ENCODE results near the gene KIF21B.

The KIF21B gene

DNA sequence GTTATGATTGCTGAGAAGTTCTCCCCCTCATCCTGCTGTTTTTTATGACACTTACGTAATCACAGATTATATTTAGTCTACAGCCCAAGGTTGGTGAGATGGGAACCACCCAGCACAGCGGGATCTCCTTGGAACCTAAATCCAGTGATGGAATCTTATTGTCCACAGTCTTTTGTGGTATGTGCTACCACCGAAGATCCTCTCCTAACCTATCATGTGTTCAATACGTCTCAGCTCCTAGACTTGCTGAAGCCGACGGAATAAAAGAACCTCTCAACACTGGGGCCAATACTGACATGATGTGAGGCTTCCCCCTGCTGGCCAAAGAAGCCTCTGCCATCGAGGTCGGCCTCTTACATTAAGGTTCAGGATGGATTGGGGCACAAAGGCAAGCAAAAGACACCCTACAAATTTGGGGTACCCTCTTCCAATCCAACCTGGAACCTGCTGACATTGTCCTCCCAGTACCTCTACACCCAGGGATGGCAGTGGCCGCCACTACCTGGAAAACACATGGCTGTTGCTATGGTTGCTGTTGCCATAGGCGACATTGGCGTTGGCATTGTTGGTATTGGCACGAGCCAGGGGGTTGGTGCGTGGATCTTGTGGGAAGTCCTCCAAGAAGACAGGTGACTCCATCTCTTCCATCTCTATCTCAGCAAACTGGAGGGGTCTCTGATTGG lies 19.4 kb upstream of the KIF21B start:
- DNase-seq: peak in 11 of 14 donors; percentile 7 to 63 (median 32)

DNA sequence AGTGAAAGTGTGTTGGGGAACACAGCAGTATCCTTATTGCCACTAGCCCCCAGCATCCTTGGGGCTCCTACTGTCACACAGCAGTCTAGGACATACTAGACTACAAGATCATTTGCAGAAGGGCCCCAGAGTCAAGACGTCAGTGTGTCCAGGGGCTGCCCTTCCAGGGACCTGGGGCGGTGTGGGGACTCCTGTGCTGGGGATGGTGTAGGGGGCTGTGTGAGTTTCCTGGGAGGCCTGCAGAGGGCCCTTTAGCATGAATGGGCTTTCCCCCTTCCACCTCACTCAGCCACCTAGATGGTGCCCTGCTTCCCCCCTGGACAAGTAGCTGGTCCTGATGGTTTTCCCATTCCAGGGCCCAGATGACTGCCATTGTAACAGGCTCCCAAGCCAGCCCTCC lies 17.5 kb upstream of the KIF21B start:
- no peak for DNase-seq

DNA sequence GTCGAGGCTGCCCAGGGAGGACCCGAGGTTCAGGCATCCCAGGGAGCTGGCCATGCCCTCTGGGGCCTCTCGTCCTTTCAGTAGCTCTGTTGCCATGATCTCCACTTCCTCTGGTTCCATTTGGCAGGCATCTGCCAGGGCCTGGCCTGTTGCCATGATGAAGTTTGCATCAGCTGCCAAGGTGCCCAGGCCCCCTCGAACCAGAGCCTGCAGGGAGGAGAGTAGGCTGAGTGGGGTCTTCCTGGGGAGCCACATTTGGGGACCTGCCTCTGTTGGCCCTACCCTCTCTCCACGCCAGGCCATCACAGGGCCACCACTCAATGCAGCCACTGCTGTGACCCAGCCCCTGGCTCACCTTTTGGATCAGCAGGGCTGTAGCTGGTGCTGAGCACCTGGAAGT lies 16.4 kb upstream of the KIF21B start:
- DNase-seq: no peak

DNA sequence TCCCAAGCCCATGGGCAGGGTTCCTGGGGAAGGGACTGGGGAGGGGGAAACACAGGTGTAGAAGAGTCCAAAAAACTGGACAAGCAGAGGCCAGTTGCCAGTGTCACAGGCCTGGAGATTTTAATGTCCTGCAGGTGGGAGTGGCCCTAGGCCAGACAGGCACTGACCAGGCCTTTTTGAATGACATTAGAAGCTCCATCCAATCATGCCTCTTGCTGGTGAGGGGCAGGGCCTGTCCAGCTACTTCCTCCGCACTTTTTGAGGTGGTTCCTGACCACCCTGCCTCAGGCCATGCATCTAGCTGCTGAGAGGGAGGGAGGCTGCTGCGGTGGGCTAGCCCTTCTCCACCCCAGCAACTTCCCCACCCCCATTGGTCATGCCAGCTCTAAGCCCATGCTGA lies 15.9 kb upstream of the KIF21B start:
- no peak for DNase-seq

DNA sequence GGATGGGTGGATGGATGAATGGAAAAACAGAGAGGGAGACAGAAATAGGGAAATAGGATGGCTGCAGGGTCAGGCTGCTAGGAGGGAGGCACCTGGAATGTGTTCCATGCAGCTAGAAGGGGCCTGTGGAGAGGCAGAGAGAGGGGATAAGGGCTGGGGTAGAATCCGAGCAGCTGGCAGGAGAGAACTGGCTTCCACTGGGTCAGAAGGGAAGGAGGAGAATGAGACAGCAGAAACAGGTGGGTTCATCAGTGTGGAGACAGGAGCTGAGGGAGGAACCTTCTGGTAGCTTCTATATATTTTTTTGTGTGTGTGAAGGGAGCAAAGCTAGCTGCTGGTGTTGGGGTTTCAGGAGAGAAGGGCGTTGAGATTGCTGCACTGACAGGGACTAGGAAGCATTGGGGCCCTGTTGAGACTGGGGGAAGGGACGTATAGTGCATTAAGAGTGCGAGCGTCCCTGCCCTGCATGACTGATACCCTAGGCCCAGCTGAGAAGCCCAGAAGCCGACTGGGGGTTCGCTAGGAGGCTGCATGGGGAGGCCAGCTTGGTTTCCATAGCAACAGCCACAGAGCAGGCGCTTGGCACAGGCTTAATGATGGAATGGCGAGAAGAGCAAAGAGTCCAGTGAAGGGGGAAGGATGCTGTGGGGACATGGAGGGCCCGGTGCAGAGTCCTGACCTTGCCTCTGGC lies 14.8 kb upstream of the KIF21B start:
- no peak for DNase-seq

DNA sequence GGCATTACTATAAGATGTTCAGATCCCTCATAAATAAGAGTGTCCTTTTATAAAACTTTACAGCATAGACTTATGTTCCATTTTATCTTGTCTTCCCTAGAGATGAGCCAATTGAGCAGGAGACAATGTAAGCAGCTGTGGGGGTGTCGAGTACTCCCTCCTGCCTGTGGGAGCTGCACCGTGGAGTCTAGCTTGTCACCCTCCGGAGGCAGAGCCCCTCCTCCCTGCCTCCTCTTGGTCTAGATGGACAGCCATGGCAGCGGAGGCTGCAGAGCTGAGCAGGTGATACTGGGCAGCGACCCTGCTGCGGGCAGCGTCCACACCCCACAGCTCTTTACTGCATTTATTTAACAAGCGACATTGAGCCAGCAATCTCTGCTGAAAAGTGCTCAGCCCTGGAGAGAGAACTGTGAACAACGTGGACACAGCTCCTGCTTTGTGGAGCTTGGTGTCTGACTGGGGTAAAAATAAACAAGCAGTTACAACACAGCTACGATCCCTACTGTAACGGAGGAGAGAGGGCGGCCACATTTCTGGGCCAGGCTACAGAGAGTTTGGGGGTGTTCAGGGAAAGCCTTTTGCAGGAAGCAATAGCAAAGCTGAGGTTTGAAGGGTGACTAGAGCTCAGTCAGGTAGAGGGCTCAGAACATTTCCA lies 12.8 kb upstream of the KIF21B start:
- no peak for DNase-seq

DNA sequence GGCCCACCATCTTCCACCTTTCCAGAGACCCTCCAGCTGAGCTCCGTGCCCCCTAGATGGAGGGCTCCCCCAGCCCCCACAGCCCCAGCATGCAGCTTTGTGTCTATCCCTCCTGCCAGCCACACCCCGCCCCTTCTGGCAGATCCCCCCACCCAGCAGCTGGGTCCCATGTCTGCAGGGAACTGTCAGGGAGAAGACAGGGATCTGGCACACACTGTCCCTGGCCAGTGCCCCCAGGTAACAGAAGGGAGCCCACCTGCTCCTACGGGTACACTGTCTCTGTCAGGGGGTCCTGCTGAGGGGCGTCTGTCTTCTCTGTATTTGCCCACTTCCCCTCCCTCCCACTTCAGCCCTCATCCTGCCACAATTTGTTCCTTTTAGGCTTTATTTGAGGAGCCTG lies 11.2 kb upstream of the KIF21B start:
- no peak for DNase-seq

DNA sequence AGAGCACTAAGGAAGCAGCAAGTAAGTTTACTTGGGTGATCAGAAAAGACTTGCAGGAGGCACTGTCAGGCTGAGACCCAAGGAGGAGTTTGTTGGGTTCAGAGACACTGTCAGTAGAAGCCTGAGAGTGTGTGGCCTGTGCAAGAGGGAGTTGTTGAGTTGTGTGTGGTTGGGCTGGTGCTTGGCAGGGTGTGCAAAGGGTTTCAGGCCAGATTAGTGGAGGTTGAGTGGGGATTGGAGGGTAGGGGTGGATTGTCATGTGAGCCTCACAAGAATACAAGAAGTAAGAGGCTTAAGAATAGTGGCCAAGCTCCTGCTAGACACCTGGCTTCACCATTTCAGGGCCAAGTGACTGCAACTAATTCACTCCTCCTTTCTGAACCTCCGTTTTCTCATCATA lies 8.9 kb upstream of the KIF21B start:
- DNase-seq: no peak

DNA sequence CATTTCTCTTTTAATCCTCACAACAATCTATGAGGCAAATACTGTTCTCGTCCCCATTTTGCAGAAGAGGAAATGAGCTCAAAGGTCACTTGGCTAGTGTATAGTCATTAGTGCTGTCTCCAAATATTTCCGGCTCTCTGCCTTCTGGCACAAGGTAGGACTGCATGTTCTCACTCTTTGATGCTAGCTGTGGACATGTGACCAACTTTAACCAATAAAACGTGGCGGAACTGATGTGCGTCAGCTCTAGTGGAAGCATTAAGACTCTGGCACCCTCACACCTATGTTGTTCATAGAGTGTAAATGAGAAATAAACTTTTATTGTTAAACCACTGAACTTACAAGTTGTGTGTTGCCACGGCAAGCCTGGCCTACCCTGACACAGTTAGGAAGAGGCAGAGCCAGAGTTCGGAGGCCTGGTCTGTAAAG lies 5.0 kb upstream of the KIF21B start:
- peak in 3 of 14 donors; percentile 26 to 55 (median 32) for DNase-seq

DNA sequence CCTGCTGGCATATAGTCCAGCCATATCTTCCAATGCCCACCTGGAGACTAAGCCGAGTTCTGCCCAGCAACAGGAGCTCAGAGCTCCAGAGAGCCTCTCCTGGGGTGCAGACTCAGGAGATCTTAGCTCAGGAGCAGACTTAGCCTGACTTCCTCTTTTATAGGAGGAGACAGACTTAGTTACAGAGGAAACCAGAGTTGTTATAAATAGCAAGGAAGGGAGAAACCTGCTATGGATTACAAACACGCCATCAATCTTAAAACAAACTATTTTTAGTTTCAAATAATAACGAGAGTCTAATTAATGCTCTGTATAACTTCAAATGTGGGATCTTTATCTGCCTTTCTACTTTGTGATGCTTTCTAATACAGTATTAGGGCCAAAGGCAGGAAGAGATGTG lies 3.3 kb upstream of the KIF21B start:
- no peak for DNase-seq

DNA sequence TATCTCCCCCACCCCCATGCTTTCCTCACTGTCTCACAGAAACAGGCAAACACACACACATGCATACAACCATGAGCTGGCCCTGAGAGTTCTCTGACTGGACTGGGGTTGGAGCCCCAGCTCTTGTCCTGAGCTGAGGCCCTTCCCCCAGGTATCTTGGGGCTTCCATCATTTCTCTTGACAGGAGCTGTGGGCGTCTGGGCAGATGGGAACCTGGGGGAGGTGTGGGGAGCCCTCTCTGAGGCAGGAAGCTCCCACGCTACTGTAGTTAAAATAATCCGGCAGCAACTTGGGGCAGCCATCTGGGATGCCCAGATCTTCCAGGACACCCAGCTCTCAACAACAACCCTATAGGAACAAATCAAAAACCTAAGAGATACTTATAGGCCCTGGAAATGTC lies 2.7 kb upstream of the KIF21B start:
- no peak for DNase-seq

DNA sequence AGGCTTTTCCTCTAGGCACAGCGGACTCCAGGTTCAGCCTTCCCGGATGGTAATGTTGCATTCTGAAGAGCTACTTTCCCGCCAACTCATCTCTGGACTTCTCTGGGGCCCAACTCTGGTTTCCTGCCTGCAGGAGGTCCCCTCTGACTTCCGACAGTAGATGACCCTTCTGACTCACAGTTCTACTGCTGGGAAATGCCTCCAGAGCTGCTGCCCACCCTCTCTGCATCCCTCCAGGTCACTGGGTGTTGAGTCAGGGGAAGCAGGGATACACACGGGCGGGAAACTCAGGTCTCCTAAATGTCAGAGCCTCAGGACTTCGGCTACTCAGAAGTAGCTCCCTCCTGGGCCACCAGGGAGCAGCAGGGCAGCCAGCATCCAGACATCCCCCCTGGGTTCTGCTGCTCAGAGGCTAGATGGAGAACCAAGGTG lies 2.1 kb upstream of the KIF21B start:
- DNase-seq: peak in 2 of 14 donors; percentile 20 to 37

DNA sequence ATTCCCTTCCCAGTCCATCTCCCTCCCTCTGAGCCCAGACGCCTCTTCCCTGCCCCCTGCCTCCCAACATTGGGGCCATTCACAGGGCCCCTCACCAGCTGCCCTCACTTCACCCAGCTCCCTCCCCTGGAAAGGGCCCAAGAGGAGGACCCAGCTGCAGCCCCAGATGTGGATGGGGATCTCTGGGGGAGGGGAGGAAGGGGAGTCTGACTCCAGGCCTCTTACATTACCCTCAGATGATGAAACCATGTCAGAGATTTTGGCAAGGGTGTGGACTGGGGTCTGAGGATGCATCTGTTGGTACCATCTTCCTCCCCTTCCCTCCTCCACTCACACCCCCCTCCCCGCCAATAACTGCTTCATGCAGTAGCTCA lies 1.1 kb upstream of the KIF21B start:
- peak in 3 of 14 donors; percentile 18 to 38 (median 36) for DNase-seq

DNA sequence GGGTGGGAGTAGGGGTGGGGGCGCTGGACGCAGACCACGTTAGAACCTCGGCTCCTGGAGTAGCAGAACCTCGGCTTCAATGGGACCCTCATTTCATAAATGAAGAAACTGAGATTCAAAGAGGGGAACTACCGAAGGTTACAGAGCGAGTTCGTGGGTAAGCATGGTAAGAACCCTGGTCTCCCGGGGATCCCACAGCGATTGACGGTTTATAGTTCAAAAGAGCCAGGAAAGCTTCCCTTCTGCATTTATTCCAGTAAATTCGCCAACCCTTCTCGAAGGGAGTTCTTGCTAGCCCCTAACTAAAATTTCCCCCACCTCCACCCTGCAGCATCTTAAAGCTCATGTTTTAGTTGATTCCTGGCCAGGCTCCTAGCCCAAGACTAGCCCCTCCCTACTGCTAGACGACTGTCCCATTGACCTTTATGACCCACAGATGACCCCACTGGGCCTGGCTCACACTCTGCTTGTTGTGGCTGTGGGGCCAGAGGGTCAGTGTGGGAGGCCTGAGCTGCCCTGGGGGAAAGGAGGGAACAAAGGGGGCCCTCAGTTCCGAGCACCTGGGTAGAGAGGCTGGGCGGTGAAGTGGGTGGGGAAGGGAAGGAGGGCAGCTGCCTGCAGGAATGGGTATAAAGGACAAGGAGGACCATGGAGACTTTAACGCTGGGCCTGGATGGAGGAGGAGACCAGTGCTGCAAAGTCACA lies 558 bp upstream of the KIF21B start:
- DNase-seq: no peak

DNA sequence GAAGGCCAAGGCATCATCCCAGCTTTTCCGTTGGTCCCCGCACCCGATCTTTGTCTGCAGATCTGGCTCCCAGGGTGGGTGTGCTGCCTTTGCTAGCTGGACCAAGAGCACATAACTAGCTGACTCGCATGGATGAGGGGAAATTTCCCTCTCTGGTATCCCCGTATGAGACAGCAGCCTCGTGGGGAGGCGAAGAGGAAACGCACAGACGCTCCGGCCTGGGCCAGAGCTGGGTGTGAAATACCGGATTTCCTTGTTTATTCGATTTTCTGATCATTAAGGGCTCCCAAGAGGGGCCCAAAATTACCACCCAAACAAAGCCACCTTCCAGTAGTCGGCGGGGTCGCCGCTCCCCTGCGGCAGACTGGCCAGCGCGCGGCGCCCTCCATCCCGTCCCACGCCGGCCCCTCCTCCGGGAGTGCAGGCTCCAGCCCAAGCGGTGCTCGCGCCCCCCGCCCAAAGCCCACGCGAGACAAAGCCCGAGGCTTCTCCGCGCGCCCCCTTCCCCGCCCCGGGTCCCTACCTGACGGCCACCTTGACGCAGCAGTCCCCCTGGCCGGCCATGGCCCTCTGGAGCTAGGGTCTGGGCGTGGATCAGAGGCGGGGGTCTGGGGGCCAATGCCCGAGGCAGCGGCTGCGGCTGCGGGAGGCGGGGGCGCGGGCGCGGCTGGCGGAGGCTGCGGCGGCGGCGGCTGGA lies 546 bp downstream of the KIF21B start:
- peak in 3 of 14 donors; percentile 38 to 47 (median 47) for DNase-seq

DNA sequence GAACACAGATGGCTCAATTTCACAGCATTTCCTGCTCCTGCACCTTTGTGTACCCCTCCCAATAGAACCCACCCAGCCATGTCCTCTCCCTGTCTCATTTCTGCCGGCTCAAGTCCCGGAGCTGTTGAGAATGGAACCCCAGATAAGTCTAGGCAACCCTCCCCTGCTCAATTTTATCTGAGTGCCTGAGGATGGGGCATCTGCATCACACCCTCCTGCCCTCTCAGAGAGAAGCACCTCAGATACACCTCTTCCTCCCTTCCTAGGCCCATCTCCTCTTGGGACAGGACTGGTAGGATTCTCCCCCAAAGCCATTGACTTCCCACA lies 1.1 kb downstream of the KIF21B start:
- no peak for DNase-seq

DNA sequence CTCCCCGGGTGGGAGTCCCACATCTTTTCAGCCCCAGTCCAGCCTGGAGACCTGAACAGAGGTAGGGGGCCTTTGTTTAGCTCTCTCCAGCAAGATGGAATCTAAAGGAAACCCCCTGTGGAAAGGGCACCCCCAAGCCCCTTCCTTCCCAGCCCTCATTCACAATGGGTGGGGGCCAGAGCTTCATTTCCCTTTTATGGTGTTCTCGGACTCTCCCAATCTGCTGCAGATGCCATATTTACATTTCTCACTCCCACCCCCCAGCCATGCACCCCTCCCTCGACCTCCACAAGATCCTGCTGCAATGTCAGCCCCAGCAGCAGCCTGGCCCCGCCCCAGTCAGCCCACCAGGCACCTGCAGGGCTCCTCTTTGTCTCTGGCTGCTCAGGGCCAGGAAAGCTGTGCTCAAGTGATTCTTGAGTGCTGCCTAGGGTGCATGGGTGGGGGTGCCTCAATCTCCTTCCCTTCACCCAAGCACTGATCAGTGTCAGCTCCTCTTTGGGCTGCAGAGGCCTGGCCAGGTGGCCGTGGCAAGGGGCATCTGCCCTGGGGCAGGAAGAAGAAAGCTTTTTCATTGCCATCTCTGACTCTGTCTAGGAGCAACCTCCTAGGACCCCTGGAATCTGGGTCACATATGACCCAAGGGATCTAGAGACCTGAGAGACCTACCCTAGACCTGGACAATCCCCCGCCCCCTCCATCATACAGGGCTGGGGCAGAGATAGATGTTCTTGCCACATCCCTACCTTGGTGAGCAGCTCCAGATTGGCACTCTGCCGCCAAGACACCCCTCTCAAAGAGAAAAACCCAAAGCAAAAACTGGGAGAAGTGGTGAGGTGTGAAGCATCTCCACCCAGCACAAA lies 1.7 kb downstream of the KIF21B start:
- DNase-seq: no peak

DNA sequence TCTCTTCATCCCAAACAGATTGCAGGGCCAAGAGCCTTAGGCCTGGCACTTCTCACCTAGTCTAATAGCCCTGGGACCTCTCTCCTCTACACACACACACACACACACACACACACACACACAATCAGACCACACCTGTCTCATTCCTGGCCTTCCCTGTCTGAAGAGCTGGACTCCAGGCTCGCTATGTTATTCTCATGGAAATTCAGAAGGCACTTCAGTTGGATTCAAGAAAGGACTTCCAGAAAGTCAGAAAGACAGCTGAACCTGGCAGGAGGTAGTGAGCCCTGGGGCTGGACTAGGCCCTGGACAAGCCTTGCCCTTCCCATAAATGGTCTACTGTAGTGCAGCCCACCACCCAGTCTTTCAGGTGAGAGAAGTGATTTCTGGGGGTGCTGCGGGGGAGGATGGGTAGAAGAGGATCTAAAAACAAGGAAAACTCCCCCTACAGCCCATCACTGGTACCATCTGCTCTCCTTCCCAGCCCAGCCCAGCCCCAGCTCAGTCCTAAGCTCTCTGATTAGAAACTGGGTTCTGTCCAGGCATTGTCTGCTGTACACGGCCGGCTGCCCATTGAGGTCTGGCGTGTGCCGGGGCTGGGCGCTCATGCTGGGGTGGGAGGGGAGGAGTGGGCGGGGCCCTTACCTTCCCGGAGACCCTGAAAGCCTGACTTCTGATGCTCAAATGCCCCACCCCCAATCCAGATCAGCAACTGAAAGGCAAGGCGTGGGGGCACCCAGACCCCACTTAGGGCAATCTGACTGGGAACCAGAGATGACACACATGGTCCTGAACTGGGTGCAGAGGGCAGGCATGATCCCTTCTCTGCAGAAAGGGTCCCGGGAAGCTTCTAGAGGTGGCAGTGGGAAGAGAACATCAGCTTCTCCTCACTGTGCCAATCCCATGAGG lies 2.5 kb downstream of the KIF21B start:
- peak in 3 of 14 donors; percentile 19 to 29 (median 25) for DNase-seq

DNA sequence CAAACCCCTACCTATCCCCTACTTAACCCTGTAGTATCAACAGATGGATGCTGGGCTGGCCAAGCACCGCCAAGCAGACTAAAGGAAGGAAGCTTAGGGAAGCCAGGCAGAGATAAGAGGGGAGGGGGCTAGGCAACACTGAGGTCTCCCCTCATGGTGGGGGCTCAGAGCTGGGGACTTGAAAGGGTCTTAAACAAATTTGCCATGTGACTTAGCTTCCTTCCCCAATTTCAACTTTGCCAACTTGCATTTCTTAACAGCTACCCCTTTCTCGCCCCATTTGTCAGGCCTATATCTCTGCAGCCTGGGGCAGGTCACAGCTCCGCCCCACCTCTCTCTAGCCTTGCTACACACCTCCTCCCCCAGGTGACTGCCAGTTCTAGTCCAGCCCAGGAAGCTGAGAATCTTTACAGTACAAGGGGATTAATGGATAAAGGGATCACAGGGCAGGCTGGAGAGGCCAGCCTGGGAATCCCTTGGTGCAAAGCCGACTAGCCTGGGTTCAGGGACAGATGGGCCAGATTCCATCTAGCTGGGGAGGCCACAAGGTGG lies 3.4 kb downstream of the KIF21B start:
- DNase-seq: no peak

DNA sequence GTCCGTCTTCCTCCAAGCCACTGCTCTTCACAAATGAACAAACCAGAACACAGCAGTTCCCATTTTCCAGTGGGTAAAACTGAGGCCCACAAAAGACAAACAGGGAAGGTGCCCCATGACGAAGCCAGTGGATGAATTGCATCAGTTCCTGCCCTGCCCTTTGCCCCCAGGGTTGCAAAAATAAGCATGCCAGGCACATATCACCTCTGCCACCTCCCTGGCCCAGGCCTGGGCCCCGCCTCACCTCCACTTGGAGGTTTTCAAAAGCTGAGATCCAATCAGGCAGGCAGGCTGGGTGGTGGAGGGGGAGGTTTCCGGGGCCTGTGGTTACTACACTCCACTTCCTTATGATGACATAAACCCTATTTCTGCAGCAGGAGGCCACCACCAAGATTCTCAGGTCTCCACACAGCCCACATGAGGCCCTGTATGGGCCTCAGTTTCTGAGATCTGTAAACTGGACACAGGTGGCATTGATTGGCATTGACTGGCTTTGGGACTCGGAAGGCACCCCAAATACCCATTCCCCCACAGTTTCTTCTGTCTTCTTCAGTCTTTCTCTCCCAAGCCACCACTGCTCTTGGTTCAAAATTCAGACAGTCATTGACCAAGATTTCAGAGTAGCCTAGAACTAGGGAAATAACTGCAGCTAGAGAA lies 4.1 kb downstream of the KIF21B start:
- peak in 3 of 14 donors; percentile 29 to 43 (median 36) for DNase-seq
